22Rv1 (cell line): ENCODE data around the gene RACGAP1.

Experiments
- CTCF ChIP-seq: fragments of 450-650 bp; IDR thresholded peaks from 2 replicates; pipeline ENCODE4 v1.5.1; 2017; ENCODE audit warnings: mild to moderate bottlenecking
- ZFX ChIP-seq: fragments of 450-650 bp; IDR thresholded peaks from 2 replicates; pipeline ENCODE4 v1.6.1; 2017; ENCODE audit warnings: antibody characterized with exemption, borderline replicate concordance

GRCh38 chr12:50059440-50060119 lies 34.3 kb upstream of the RACGAP1 start:
- TF ChIP-seq CTCF = no peak
- TF ChIP-seq ZFX = no peak
